B cell (primary cell): ENCODE results near the gene ACOXL.

Source experiments
- CTCF ChIP-seq: fragments of 200-600 bp; IDR thresholded peaks from one replicate; pipeline ENCODE4 v1.8.0; 2022; ENCODE audit warnings: antibody characterized with exemption, mild to moderate bottlenecking
- EZH2 ChIP-seq: IDR thresholded peaks from 2 replicates; pipeline ENCODE4 v1.6.1; 2012; ENCODE audit warnings: borderline replicate concordance, low read depth, mild to moderate bottlenecking, moderate library complexity, low read length; ENCODE audit not compliant: insufficient read depth, poor library complexity, severe bottlenecking

DNA sequence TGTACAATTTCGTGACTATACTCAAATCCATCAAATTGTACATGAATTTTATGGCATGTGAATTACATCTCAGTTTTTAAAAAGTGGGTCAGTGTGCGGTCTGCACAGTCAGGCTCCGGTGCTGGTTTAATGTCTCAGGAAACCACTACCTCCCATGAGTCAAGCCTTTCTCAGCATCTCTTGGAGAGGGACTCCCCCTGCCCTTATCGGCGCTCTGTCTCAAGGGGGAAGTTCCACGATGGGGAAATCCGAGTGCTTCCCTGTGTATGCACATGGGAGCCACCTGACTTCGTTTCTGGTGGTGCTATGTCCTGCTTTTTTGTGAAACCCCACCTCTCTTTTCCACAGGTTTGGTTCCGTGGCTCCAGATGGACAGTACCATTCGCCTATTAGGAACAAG, 72.5 kb downstream of the ACOXL start:
- TF ChIP-seq CTCF: no peak
- no peak for TF ChIP-seq EZH2
